Hepatocyte (in vitro differentiated cells): ENCODE measurements around the gene MACROD2.
"Not testable (repeated sequence)": the region's sequence is repeated elsewhere in the genome, so short reads cannot be mapped to it uniquely, and the experiment has no call there.

Experiments used
- EZH2 ChIP-seq: fragments of 200-600 bp; sonication (generic); IDR thresholded peaks from 2 replicates; pipeline ENCODE4 v1.6.1; 2016; ENCODE audit warnings: antibody characterized with exemption, mild to moderate bottlenecking, borderline replicate concordance
- EZH2phosphoT487 ChIP-seq: fragments of 200-600 bp; sonication (generic); IDR thresholded peaks from one replicate; pipeline ENCODE4 v1.6.1; 2018; ENCODE audit warnings: antibody characterized with exemption, mild to moderate bottlenecking, low read depth, moderate library complexity; ENCODE audit not compliant: unreplicated experiment, severe bottlenecking
- TF ChIP-seq, protein P1 (sequence below): fragments of 200-600 bp; sonication (generic); IDR thresholded peaks from 2 replicates; pipeline ENCODE4 v1.5.1; 2016; ENCODE audit warnings: antibody characterized with exemption, mild to moderate bottlenecking; ENCODE audit not compliant: poor library complexity

GRCh38 chr20:14226051-14227049 is 231.0 kb downstream of the MACROD2 start:
- TF ChIP-seq EZH2, EZH2phosphoT487: not testable (repeated sequence)
- TF ChIP-seq, protein P1, sequence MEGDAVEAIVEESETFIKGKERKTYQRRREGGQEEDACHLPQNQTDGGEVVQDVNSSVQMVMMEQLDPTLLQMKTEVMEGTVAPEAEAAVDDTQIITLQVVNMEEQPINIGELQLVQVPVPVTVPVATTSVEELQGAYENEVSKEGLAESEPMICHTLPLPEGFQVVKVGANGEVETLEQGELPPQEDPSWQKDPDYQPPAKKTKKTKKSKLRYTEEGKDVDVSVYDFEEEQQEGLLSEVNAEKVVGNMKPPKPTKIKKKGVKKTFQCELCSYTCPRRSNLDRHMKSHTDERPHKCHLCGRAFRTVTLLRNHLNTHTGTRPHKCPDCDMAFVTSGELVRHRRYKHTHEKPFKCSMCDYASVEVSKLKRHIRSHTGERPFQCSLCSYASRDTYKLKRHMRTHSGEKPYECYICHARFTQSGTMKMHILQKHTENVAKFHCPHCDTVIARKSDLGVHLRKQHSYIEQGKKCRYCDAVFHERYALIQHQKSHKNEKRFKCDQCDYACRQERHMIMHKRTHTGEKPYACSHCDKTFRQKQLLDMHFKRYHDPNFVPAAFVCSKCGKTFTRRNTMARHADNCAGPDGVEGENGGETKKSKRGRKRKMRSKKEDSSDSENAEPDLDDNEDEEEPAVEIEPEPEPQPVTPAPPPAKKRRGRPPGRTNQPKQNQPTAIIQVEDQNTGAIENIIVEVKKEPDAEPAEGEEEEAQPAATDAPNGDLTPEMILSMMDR, result not testable (repeated sequence)
